ENCODE results near the gene DLG2. TPM values are rescaled to one million over a fixed set of nuclear protein-coding genes. Genes with fewer than 3 reads are reported as not detected.
"Not testable (repeated sequence)": the region's sequence is repeated elsewhere in the genome, so short reads cannot be mapped to it uniquely, and the experiment has no call there.

DLG2 gene
- total RNA-seq, 1 donor from 2014 or later, result 6.7 TPM

- Mint-ChIP-seq H3K4me3 (no peak overlapping the region), H3K27ac (no peak overlapping the region), H3K36me3 (no peaks in the 10 kb centered on the region), H3K27me3 (ENCODE audit: low read depth) (no peaks in the 10 kb centered on the region), H3K4me1 (no peaks in the 10 kb centered on the region), H3K9me3 (peaks cover 8% of the 10 kb centered on the region)
- TF ChIP-seq CTCF (IDR thresholded peaks at IDR 0.05; ENCODE audit: unreplicated experiment), result no peak
- no peak for DNase-seq (ENCODE audit: low spot score in 2 of 2, unreplicated experiment in 2 of 2)
Measured at GRCh38 chr11:84993386-84993785, 633.8 kb downstream of the DLG2 start.

GRCh38 chr11:84990141-84990540 is 637.0 kb downstream of the DLG2 start:
- peaks cover 3% of the 10 kb centered on the region for H3K36me3 Mint-ChIP-seq
- no peaks in the 10 kb centered on the region for H3K4me1 Mint-ChIP-seq
- DNase-seq (ENCODE audit: low spot score in 2 of 2, unreplicated experiment in 2 of 2), result no peak
- no peaks in the 10 kb centered on the region for H3K27me3 Mint-ChIP-seq (ENCODE audit: low read depth)
- no peak overlapping the region for H3K4me3 Mint-ChIP-seq
- peaks cover 27% of the 10 kb centered on the region for H3K9me3 Mint-ChIP-seq
- no peak for TF ChIP-seq CTCF (IDR thresholded peaks at IDR 0.05; ENCODE audit: unreplicated experiment)
- H3K27ac Mint-ChIP-seq, result no peak overlapping the region

GRCh38 chr11:84987686-84988187 is 639.4 kb downstream of the DLG2 start:
- H3K9me3 Mint-ChIP-seq, result peaks cover 43% of the 10 kb centered on the region
- not testable (repeated sequence) for DNase-seq (ENCODE audit: low spot score in 2 of 2, unreplicated experiment in 2 of 2); H3K27me3 Mint-ChIP-seq (ENCODE audit: low read depth); H3K4me1 Mint-ChIP-seq; H3K27ac Mint-ChIP-seq; H3K36me3 Mint-ChIP-seq; H3K4me3 Mint-ChIP-seq

GRCh38 chr11:84981301-84981700 is 645.8 kb downstream of the DLG2 start:
- no peak overlapping the region for H3K27ac Mint-ChIP-seq
- peaks cover 3% of the 10 kb centered on the region for H3K36me3 Mint-ChIP-seq
- TF ChIP-seq CTCF (IDR thresholded peaks at IDR 0.05; ENCODE audit: unreplicated experiment), result no peak
- no peaks in the 10 kb centered on the region for H3K27me3 Mint-ChIP-seq (ENCODE audit: low read depth)
- H3K4me1 Mint-ChIP-seq, result no peaks in the 10 kb centered on the region
- H3K4me3 Mint-ChIP-seq, result no peak overlapping the region
- DNase-seq (ENCODE audit: low spot score in 2 of 2, unreplicated experiment in 2 of 2), result no peak
- H3K9me3 Mint-ChIP-seq, result peaks cover 28% of the 10 kb centered on the region

GRCh38 chr11:84969103-84969502 is 658.0 kb downstream of the DLG2 start:
- no peaks in the 10 kb centered on the region for H3K27me3 Mint-ChIP-seq (ENCODE audit: low read depth)
- H3K4me1 Mint-ChIP-seq, result peaks cover 10% of the 10 kb centered on the region
- no peak overlapping the region for H3K27ac Mint-ChIP-seq
- no peak overlapping the region for H3K4me3 Mint-ChIP-seq
- DNase-seq (ENCODE audit: low spot score in 2 of 2, unreplicated experiment in 2 of 2), result no peak
- TF ChIP-seq CTCF (IDR thresholded peaks at IDR 0.05; ENCODE audit: unreplicated experiment), result no peak
- H3K36me3 Mint-ChIP-seq, result no peaks in the 10 kb centered on the region
- peaks cover 4% of the 10 kb centered on the region for H3K9me3 Mint-ChIP-seq

- no peaks in the 10 kb centered on the region for H3K27me3 Mint-ChIP-seq (ENCODE audit: low read depth)
- peaks cover 4% of the 10 kb centered on the region for H3K9me3 Mint-ChIP-seq
- H3K4me1 Mint-ChIP-seq, result peaks cover 9% of the 10 kb centered on the region
- TF ChIP-seq CTCF (IDR thresholded peaks at IDR 0.05; ENCODE audit: unreplicated experiment), result no peak
- H3K4me3 Mint-ChIP-seq, result no peak overlapping the region
- H3K27ac Mint-ChIP-seq, result peak overlapping the region; percentile 58
- H3K36me3 Mint-ChIP-seq, result no peaks in the 10 kb centered on the region
- DNase-seq (ENCODE audit: low spot score in 2 of 2, unreplicated experiment in 2 of 2), result no peak
Measured at GRCh38 chr11:84965484-84965883, 661.7 kb downstream of the DLG2 start.

All from mesothelial cell of epicardium (in vitro differentiated cells).